GM23338 (cell line): ENCODE data around the gene SETD1A. TPM values are rescaled to one million over a fixed set of nuclear protein-coding genes. Genes with fewer than 3 reads are reported as not detected.

Experiments
- ATAC-seq: fragments of 200-7000 bp; cut with Tn5 transposase; 3 replicates; pipeline ENCODE4 v1.9.1; 2020
- DNase-seq: peaks from one replicate; pipeline ENCODE4 v3.0.0-alpha.2; 2015; ENCODE audit warnings: low spot score
- H2AFZ ChIP-seq: fragments of 200-600 bp; sonication (generic); 2 replicates; pipeline ENCODE4 v1.8.0; 2016; ENCODE audit warnings: antibody characterized with exemption, mild to moderate bottlenecking, moderate library complexity
- H3F3A ChIP-seq: fragments of 200-600 bp; sonication (generic); replicated peaks from 2 replicates; pipeline ENCODE4 v1.8.0; 2017; ENCODE audit warnings: antibody characterized with exemption, mixed run types, low read depth
- H3K27ac ChIP-seq: fragments of 200-600 bp; sonication (generic); 2 replicates; pipeline ENCODE4 v1.6.1; 2016; ENCODE audit warnings: low read depth
- H3K27me3 ChIP-seq: fragments of 200-600 bp; sonication (generic); 2 replicates; pipeline ENCODE4 v1.8.0; 2016; ENCODE audit warnings: mild to moderate bottlenecking, mixed run types, moderate library complexity; ENCODE audit not compliant: insufficient read depth
- H3K36me3 ChIP-seq: fragments of 200-600 bp; sonication (generic); 2 replicates; pipeline ENCODE4 v1.8.0; 2016; ENCODE audit warnings: mild to moderate bottlenecking; ENCODE audit not compliant: insufficient read depth
- H3K4me1 ChIP-seq: fragments of 200-600 bp; sonication (generic); 2 replicates; pipeline ENCODE4 v1.8.0; 2016; ENCODE audit warnings: mild to moderate bottlenecking, moderate library complexity; ENCODE audit not compliant: insufficient read depth
- H3K4me2 ChIP-seq: fragments of 200-600 bp; sonication (generic); 2 replicates; pipeline ENCODE4 v1.7.1; 2017; ENCODE audit warnings: mixed run types
- H3K4me3 ChIP-seq: fragments of 200-600 bp; sonication (generic); 2 replicates; pipeline ENCODE4 v1.6.1; 2016; ENCODE audit warnings: mixed run types
- H3K79me2 ChIP-seq: fragments of 200-600 bp; sonication (generic); replicated peaks from 2 replicates; pipeline ENCODE4 v1.8.0; 2017; ENCODE audit warnings: mild to moderate bottlenecking; ENCODE audit not compliant: insufficient read depth
- H3K9me2 ChIP-seq: fragments of 200-600 bp; sonication (generic); 2 replicates; pipeline ENCODE4 v1.8.0; 2017; ENCODE audit not compliant: insufficient read depth
- H4K20me1 ChIP-seq: fragments of 200-600 bp; sonication (generic); replicated peaks from 2 replicates; pipeline ENCODE4 v1.8.0; 2017; ENCODE audit warnings: mild to moderate bottlenecking; ENCODE audit not compliant: insufficient read depth
- H3K27ac Mint-ChIP-seq: 2 replicates; pipeline ENCODE4 v1.8.0; 2020; ENCODE audit warnings: inconsistent platforms, mild to moderate bottlenecking, moderate library complexity, mixed read lengths
- H3K27me3 Mint-ChIP-seq: 3 replicates; pipeline ENCODE4 v1.8.0; 2022; ENCODE audit warnings: low read depth, mild to moderate bottlenecking, moderate library complexity, mixed read lengths, inconsistent platforms; ENCODE audit not compliant: insufficient read depth, poor library complexity
- H3K36me3 Mint-ChIP-seq: 3 replicates; pipeline ENCODE4 v1.8.0; 2021; ENCODE audit warnings: low read depth, mild to moderate bottlenecking, inconsistent platforms, moderate library complexity, mixed read lengths
- H3K4me1 Mint-ChIP-seq: 3 replicates; pipeline ENCODE4 v1.8.0; 2020; ENCODE audit warnings: mild to moderate bottlenecking, inconsistent platforms, mixed read lengths
- H3K4me3 Mint-ChIP-seq: 3 replicates; pipeline ENCODE4 v1.8.0; 2021; ENCODE audit warnings: moderate library complexity, mild to moderate bottlenecking, inconsistent platforms, mixed read lengths
- H3K9me3 Mint-ChIP-seq: 3 replicates; pipeline ENCODE4 v1.8.0; 2020; ENCODE audit warnings: moderate library complexity, mild to moderate bottlenecking, inconsistent platforms, mixed read lengths
- CREB1 ChIP-seq: fragments of 250-450 bp; sonication (Bioruptor Pico); IDR thresholded peaks from 2 replicates; pipeline ENCODE4 v1.5.0; 2020; ENCODE audit warnings: low read depth, mild to moderate bottlenecking, moderate library complexity
- EZH2 ChIP-seq: fragments of 200-600 bp; sonication (generic); IDR thresholded peaks from one replicate; pipeline ENCODE4 v1.8.0; 2017; ENCODE audit warnings: antibody characterized with exemption, mild to moderate bottlenecking, low read depth; ENCODE audit not compliant: unreplicated experiment
- JUNB ChIP-seq: IDR thresholded peaks from one replicate; pipeline ENCODE4 v1.6.1; 2016; ENCODE audit warnings: antibody characterized with exemption; ENCODE audit not compliant: unreplicated experiment
- POLR2AphosphoS5 ChIP-seq: IDR thresholded peaks from 2 replicates; pipeline ENCODE4 v1.6.1; 2016; ENCODE audit warnings: antibody characterized with exemption, low read depth
- STAT1 ChIP-seq: IDR thresholded peaks from one replicate; pipeline ENCODE4 v1.6.1; 2016; ENCODE audit warnings: antibody characterized with exemption; ENCODE audit not compliant: unreplicated experiment
- ZNF114 ChIP-seq: fragments of 250-450 bp; sonication (Bioruptor Pico); IDR thresholded peaks from 2 replicates; pipeline ENCODE4 v1.5.0; 2020; ENCODE audit warnings: mild to moderate bottlenecking, moderate library complexity
- ZNF462 ChIP-seq: fragments of 250-450 bp; sonication (Bioruptor Pico); IDR thresholded peaks from 2 replicates; pipeline ENCODE4 v1.5.0; 2020; ENCODE audit warnings: mild to moderate bottlenecking, moderate library complexity
- polyA plus RNA-seq: library from polyadenylated mRNA; unstranded; fragments of >200 nt; fragmentation: Nextera tagmentation; extraction: Ambion mirVana; gene quantifications from 2 replicates; pipeline ENCODE4 v1.2.1, GENCODE V29; 2016
- total RNA-seq: library from RNA; depleted of rRNA; stranded (reverse); fragments of >200 nt; shearing (Covaris generic); gene quantifications from 2 replicates; pipeline ENCODE4 v1.2.3, GENCODE V29; 2014
- TF ChIP-seq, protein P1 (sequence below): IDR thresholded peaks from 2 replicates; pipeline ENCODE4 v1.6.1; 2016; ENCODE audit warnings: antibody characterized with exemption

SETD1A gene
- total and polyA plus RNA-seq, 2 experiments from 2014 or later = 10.8 to 21.9 TPM

DNA sequence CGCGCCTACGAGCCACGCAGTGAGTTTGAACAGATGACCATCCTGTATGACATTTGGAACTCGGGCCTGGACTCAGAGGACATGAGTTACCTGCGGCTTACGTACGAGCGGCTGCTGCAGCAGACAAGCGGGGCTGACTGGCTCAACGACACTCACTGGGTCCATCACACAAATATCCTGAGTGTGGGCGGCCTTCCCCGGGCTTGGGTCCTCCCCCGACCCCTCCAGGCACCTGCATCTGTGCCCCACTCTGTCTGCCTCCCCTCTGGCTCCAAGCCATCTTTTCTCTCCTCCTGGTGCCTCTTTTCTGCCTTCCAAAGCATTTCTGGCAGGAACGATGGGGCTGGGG is 22.4 kb downstream of the SETD1A start:
- H3K27me3 Mint-ChIP-seq = peaks cover 14% of the 10 kb centered on the region
- no peak overlapping the region for H3K27ac Mint-ChIP-seq
- peaks cover 54% of the 10 kb centered on the region for H3K36me3 Mint-ChIP-seq
- Histone ChIP-seq H3K4me3 (no peak overlapping the region), H3K36me3 (peaks cover 9% of the 10 kb centered on the region; the same call in 1 of the 2 replicates), H3K4me2 (no peak overlapping the region), H3K79me2 (no peaks in the 10 kb centered on the region), H3F3A (peaks cover 11% of the 10 kb centered on the region), H3K4me1 (no peaks in the 10 kb centered on the region), H4K20me1 (peaks cover 16% of the 10 kb centered on the region), H2AFZ (no peak overlapping the region), H3K27ac (no peak overlapping the region), H3K27me3 (no peaks in the 10 kb centered on the region), H3K9me2 (no peaks in the 10 kb centered on the region)
- DNase-seq = no peak
- no peaks in the 10 kb centered on the region for H3K4me1 Mint-ChIP-seq
- peaks cover 2% of the 10 kb centered on the region; the same call in 1 of the 3 replicates for H3K9me3 Mint-ChIP-seq
- TF ChIP-seq ZNF114 (CRISPR knock-in tag) = no peak
- ATAC-seq = no peak
- no peak overlapping the region for H3K4me3 Mint-ChIP-seq

- Histone ChIP-seq H3K4me1 (no peaks in the 10 kb centered on the region), H3K4me3 (no peak overlapping the region), H4K20me1 (peaks cover 16% of the 10 kb centered on the region), H3K36me3 (peaks cover 9% of the 10 kb centered on the region; the same call in 1 of the 2 replicates), H3K27ac (no peak overlapping the region), H3K27me3 (no peaks in the 10 kb centered on the region), H3K79me2 (no peaks in the 10 kb centered on the region), H3K4me2 (no peak overlapping the region), H2AFZ (no peak overlapping the region), H3K9me2 (no peaks in the 10 kb centered on the region), H3F3A (peaks cover 10% of the 10 kb centered on the region)
- peaks cover 16% of the 10 kb centered on the region for H3K27me3 Mint-ChIP-seq
- ATAC-seq (no peak), DNase-seq (no peak)
- H3K27ac Mint-ChIP-seq = no peak overlapping the region
- H3K36me3 Mint-ChIP-seq = peaks cover 54% of the 10 kb centered on the region
- peaks cover 2% of the 10 kb centered on the region; the same call in 1 of the 3 replicates for H3K9me3 Mint-ChIP-seq
- no peak for TF ChIP-seq ZNF462
- TF ChIP-seq STAT1 = no peak
- no peak for TF ChIP-seq EZH2
- TF ChIP-seq JUNB = no peak
- TF ChIP-seq POLR2AphosphoS5 = no peak
- TF ChIP-seq, protein P1, sequence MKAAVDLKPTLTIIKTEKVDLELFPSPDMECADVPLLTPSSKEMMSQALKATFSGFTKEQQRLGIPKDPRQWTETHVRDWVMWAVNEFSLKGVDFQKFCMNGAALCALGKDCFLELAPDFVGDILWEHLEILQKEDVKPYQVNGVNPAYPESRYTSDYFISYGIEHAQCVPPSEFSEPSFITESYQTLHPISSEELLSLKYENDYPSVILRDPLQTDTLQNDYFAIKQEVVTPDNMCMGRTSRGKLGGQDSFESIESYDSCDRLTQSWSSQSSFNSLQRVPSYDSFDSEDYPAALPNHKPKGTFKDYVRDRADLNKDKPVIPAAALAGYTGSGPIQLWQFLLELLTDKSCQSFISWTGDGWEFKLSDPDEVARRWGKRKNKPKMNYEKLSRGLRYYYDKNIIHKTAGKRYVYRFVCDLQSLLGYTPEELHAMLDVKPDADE = no peak
- TF ChIP-seq CREB1 (CRISPR knock-in tag) = no peak
- H3K4me3 Mint-ChIP-seq = no peak overlapping the region
- peaks cover 2% of the 10 kb centered on the region; the same call in 2 of the 3 replicates for H3K4me1 Mint-ChIP-seq
These were observed 22.9 kb downstream of the SETD1A start for GRCh38 chr16:30980434-30980833.
